NCI-H526 treated with DMSO at 0.1 percent for 48 hours (cell line): ENCODE results near the gene TERB1.

ENCODE experiments used
- DNase-seq: peaks from one replicate; lab custom pipeline; 2025; lab: John Stamatoyannopoulos, UW

The TERB1 gene

GRCh38 chr16:66801320-66802105 lies at the start of gene TERB1:
TERB1 (minus strand) TSS chr16:66801584; CDS start chr16:66796798, 4,786 bp downstream.
- DNase-seq: no peak

- no peak for DNase-seq
Measured at GRCh38 chr16:66850115-66850815, 48.9 kb upstream of the TERB1 start.

GRCh38 chr16:66849549-66849948 lies 48.2 kb upstream of the TERB1 start:
- no peak for DNase-seq

GRCh38 chr16:66849021-66849420 lies 47.6 kb upstream of the TERB1 start:
- no peak for DNase-seq

- DNase-seq: no peak
Measured at GRCh38 chr16:66848172-66848571, 46.8 kb upstream of the TERB1 start.

- no peak for DNase-seq
Measured at GRCh38 chr16:66847533-66848067, 46.2 kb upstream of the TERB1 start.

GRCh38 chr16:66846831-66847230 lies 45.4 kb upstream of the TERB1 start:
- no peak for DNase-seq

- no peak for DNase-seq
Measured at GRCh38 chr16:66846266-66846665, 44.9 kb upstream of the TERB1 start.

GRCh38 chr16:66845791-66846221 lies 44.4 kb upstream of the TERB1 start:
- peak; percentile 54 for DNase-seq

GRCh38 chr16:66845080-66845410 lies 43.7 kb upstream of the TERB1 start:
- no peak for DNase-seq

GRCh38 chr16:66844342-66845079 lies 43.1 kb upstream of the TERB1 start, which contains the start of gene CA7:
CA7 (plus strand) TSS chr16:66844414; CDS start chr16:66844488, 74 bp downstream.
- no peak for DNase-seq

GRCh38 chr16:66844009-66844341 lies 42.6 kb upstream of the TERB1 start:
- no peak for DNase-seq

GRCh38 chr16:66843191-66843590 lies 41.8 kb upstream of the TERB1 start:
- DNase-seq: no peak

GRCh38 chr16:66842765-66843164 lies 41.4 kb upstream of the TERB1 start:
- no peak for DNase-seq

GRCh38 chr16:66841366-66841765 lies 40.0 kb upstream of the TERB1 start:
- DNase-seq: no peak

GRCh38 chr16:66840883-66841282 lies 39.5 kb upstream of the TERB1 start:
- no peak for DNase-seq

GRCh38 chr16:66834746-66835145 lies 33.4 kb upstream of the TERB1 start:
- DNase-seq: no peak

GRCh38 chr16:66832661-66833305 lies 31.4 kb upstream of the TERB1 start:
- DNase-seq: no peak

GRCh38 chr16:66832190-66832589 lies 30.8 kb upstream of the TERB1 start:
- DNase-seq: no peak

- peak; percentile 61 for DNase-seq
Measured at GRCh38 chr16:66830422-66831404, 29.3 kb upstream of the TERB1 start, which contains the start of gene NAE1. NAE1 (minus strand) TSS chr16:66830976; CDS start chr16:66830899, 77 bp downstream.

GRCh38 chr16:66824006-66824405 lies 22.6 kb upstream of the TERB1 start:
- no peak for DNase-seq
